Dendritic cell treated with granulocyte-macrophage colony-stimulating factor and Interleukin-4, amounts not matched to agents 40 ng/mL and 50 ng/mL, for 4 days (primary cell): ENCODE results near the gene STXBP5L.
"Not testable (repeated sequence)": the region's sequence is repeated elsewhere in the genome, so short reads cannot be mapped to it uniquely, and the experiment has no call there.

Experiments
- H3K27ac Mint-ChIP-seq: one replicate; pipeline ENCODE4 v1.8.0; 2022; ENCODE audit warnings: mild to moderate bottlenecking, mixed read lengths
- H3K27me3 Mint-ChIP-seq: one replicate; pipeline ENCODE4 v1.8.0; 2022; ENCODE audit warnings: mild to moderate bottlenecking, mixed read lengths
- H3K36me3 Mint-ChIP-seq: one replicate; pipeline ENCODE4 v1.8.0; 2022; ENCODE audit warnings: low read depth, mixed read lengths
- H3K4me1 Mint-ChIP-seq: one replicate; pipeline ENCODE4 v1.8.0; 2022; ENCODE audit warnings: low read depth, mixed read lengths
- H3K4me3 Mint-ChIP-seq: one replicate; pipeline ENCODE4 v1.8.0; 2022; ENCODE audit warnings: mild to moderate bottlenecking, moderate library complexity, mixed read lengths
- H3K9me3 Mint-ChIP-seq: one replicate; pipeline ENCODE4 v1.8.0; 2022; ENCODE audit warnings: mixed read lengths
- intact Hi-C: fragments of 100-400 bp; cut with micrococcal nuclease; formaldehyde crosslinking; loops from one replicate; pipeline ENCODE4 v1.15.0; 2022

Gene STXBP5L

DNA sequence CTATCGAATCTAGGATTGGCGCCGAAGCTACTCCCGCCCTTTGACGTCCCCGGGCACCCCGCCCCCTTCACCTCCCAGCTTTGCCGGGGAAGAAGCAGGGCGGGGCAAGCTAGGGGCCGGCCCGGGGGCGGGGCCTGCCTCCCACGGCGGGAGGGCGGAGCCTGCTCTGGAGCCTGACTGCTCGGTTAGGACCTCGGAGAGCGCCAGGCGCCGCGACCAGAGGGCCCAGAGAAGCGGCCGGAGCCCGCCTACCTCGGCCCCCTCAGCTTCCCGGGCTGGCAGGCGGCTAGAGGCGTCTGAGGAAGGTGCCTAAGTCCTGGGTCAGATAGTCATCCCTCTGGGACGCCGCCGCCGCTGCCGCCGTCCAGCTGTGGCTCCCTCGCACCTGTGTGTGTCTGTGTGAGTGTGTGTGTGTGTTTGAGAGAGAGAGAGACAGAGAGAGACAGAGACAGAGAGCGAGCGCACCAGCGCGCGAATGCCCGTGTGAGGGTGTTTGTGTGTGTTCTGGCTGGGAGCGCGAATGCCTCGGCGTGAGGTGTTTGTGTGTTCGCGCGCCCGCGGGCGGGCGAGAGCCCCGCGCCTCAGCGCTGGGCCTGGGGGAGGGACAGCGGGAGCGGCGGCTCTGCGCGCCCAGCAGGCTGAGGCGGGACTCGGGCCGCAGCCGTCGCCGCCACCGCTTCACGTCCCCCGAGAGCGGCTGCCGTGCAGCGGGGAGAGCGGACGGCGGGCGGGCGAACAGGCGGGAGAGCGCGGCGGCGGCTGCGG is at the start of gene STXBP5L:
Gene STXBP5L, plus strand, starts transcription at position 176 of the 765 bp plus-strand sequence. CDS start 1,374 bp downstream, outside the sequence.
- no peak within 1 kb of the TSS for H3K27ac Mint-ChIP-seq
- H3K36me3 Mint-ChIP-seq, result peaks cover 5% of the 10 kb centered on the region
- intact Hi-C loops, result no loop called here
- peaks cover 41% of the 10 kb centered on the region for H3K27me3 Mint-ChIP-seq
- peaks cover 19% of the 10 kb centered on the region for H3K4me1 Mint-ChIP-seq
- peak within 1 kb of the TSS; percentile 74 for H3K4me3 Mint-ChIP-seq
- peaks cover 5% of the 10 kb centered on the region for H3K9me3 Mint-ChIP-seq

- intact Hi-C loops, result no loop called here
- H3K4me1 Mint-ChIP-seq, result no peaks in the 10 kb centered on the region
- H3K27ac Mint-ChIP-seq, result no peak overlapping the region
- H3K36me3 Mint-ChIP-seq, result no peaks in the 10 kb centered on the region
- no peak overlapping the region for H3K4me3 Mint-ChIP-seq
- no peaks in the 10 kb centered on the region for H3K27me3 Mint-ChIP-seq
- H3K9me3 Mint-ChIP-seq, result no peaks in the 10 kb centered on the region
These were observed 49.5 kb upstream of the STXBP5L start for GRCh38 chr3:120858521-120858920.

- Mint-ChIP-seq H3K27ac (no peak overlapping the region), H3K4me1 (no peaks in the 10 kb centered on the region), H3K36me3 (no peaks in the 10 kb centered on the region), H3K4me3 (no peak overlapping the region), H3K9me3 (peaks cover 9% of the 10 kb centered on the region), H3K27me3 (no peaks in the 10 kb centered on the region)
- intact Hi-C loops, result no loop called here
These were observed 43.5 kb upstream of the STXBP5L start for GRCh38 chr3:120864541-120864940.

GRCh38 chr3:120875507-120875906 is 32.5 kb upstream of the STXBP5L start:
- Mint-ChIP-seq H3K4me1 (no peaks in the 10 kb centered on the region), H3K4me3 (no peak overlapping the region), H3K36me3 (no peaks in the 10 kb centered on the region), H3K27me3 (no peaks in the 10 kb centered on the region), H3K27ac (no peak overlapping the region), H3K9me3 (no peaks in the 10 kb centered on the region)
- intact Hi-C loops, result no loop called here

- no peaks in the 10 kb centered on the region for H3K27me3 Mint-ChIP-seq
- intact Hi-C loops, result no loop called here
- H3K27ac Mint-ChIP-seq, result no peak overlapping the region
- no peaks in the 10 kb centered on the region for H3K36me3 Mint-ChIP-seq
- H3K9me3 Mint-ChIP-seq, result no peaks in the 10 kb centered on the region
- H3K4me1 Mint-ChIP-seq, result no peaks in the 10 kb centered on the region
- H3K4me3 Mint-ChIP-seq, result no peak overlapping the region
These were observed 32.0 kb upstream of the STXBP5L start for GRCh38 chr3:120875989-120876388.

DNA sequence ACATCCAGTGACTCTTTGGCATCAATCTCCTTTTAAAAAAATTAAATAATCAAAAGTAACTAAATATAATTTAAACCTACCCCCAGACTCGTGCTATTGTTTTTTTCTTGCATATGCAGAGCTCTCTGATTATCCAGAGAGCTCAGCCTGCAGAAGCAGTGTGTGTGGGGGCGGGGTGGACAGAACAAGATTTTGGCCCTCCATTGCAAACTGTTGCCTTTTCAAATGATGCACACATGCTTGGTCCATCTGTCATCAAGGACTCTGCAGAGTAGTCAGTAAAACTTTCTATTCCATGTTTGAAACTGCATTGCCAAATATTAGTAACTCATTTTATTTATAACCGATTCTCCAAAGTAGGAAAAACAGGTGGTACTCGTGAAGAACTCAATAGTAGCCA is 28.6 kb upstream of the STXBP5L start:
- no peaks in the 10 kb centered on the region for H3K27me3 Mint-ChIP-seq
- intact Hi-C loops, result no loop called here
- no peak overlapping the region for H3K4me3 Mint-ChIP-seq

GRCh38 chr3:120892921-120893320 is 15.1 kb upstream of the STXBP5L start:
- Mint-ChIP-seq H3K9me3 (peaks cover 7% of the 10 kb centered on the region), H3K4me3 (no peak overlapping the region), H3K27me3 (no peaks in the 10 kb centered on the region), H3K4me1 (no peaks in the 10 kb centered on the region), H3K27ac (no peak overlapping the region), H3K36me3 (no peaks in the 10 kb centered on the region)
- intact Hi-C loops, result no loop called here

More for the DNA sequence above, 28.6 kb upstream of the STXBP5L start:
- Mint-ChIP-seq H3K9me3 (no peaks in the 10 kb centered on the region), H3K27ac (no peak overlapping the region), H3K36me3 (no peaks in the 10 kb centered on the region), H3K4me1 (no peaks in the 10 kb centered on the region)

GRCh38 chr3:120894316-120895057 is 13.5 kb upstream of the STXBP5L start:
- Mint-ChIP-seq H3K27me3 (no peaks in the 10 kb centered on the region), H3K4me3 (no peak overlapping the region)

DNA sequence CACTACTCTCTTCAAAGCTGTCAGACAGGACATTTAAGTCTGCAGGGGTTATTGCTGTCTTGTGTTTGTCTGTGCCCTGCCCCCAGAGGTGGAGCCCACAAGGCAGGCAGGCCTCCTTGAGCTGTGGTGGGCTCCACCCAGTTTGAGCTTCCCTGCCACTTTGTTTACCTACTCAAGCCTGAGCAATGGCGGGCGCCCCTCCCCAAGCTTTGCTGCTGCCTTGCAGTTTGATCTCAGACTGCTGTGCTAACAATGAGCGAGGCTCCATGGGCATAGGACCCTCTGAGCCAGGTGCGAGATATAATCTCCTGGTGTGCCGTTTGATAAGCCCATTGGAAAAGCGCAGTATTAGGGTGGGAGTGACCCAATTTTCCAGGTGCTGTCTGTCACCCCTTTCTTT is 6.3 kb upstream of the STXBP5L start:
- H3K27ac Mint-ChIP-seq, H3K4me1 Mint-ChIP-seq, intact Hi-C loops, H3K4me3 Mint-ChIP-seq, H3K27me3 Mint-ChIP-seq, H3K36me3 Mint-ChIP-seq: not testable (repeated sequence)
- H3K9me3 Mint-ChIP-seq, result peaks cover 19% of the 10 kb centered on the region

More at GRCh38 chr3:120894316-120895057, 13.5 kb upstream of the STXBP5L start:
- Mint-ChIP-seq H3K4me1 (no peaks in the 10 kb centered on the region), H3K27ac (no peak overlapping the region), H3K9me3 (peaks cover 13% of the 10 kb centered on the region), H3K36me3 (no peaks in the 10 kb centered on the region)
- intact Hi-C loops, result no loop called here

- peaks cover 5% of the 10 kb centered on the region for H3K4me1 Mint-ChIP-seq
- H3K27ac Mint-ChIP-seq, result no peak overlapping the region
- peaks cover 24% of the 10 kb centered on the region for H3K9me3 Mint-ChIP-seq
- H3K4me3 Mint-ChIP-seq, result no peak overlapping the region
- intact Hi-C loops, result no loop called here
- H3K27me3 Mint-ChIP-seq, result peaks cover 18% of the 10 kb centered on the region
- peaks cover 3% of the 10 kb centered on the region for H3K36me3 Mint-ChIP-seq
These were observed 4.8 kb upstream of the STXBP5L start for GRCh38 chr3:120903221-120903620.

DNA sequence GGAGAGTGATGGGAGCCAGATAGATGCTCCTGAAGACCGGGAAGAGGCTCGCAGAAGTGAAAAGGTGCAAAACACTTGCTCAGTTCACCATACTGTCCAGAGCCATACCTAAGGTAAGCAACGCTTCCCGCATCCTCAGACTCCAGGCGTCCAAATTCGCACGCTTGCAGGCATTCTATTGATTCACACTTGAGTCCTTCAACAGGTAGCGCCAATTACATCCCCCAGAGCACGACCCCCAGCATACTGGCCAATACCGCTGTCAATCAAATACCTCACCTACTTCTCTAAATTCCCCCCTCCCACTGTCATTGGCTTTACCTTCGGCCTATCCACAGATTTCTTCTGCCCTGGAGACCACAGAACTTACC is 361 bp upstream of the STXBP5L start:
- peaks cover 41% of the 10 kb centered on the region for H3K27me3 Mint-ChIP-seq
- H3K4me3 Mint-ChIP-seq, result no peak overlapping the region
- peaks cover 19% of the 10 kb centered on the region for H3K4me1 Mint-ChIP-seq
- no peak overlapping the region for H3K27ac Mint-ChIP-seq
- peaks cover 5% of the 10 kb centered on the region for H3K36me3 Mint-ChIP-seq
- intact Hi-C loops, result no loop called here
- peaks cover 5% of the 10 kb centered on the region for H3K9me3 Mint-ChIP-seq

GRCh38 chr3:120908795-120909601 is 993 bp downstream of the STXBP5L start:
- Mint-ChIP-seq H3K9me3 (peaks cover 5% of the 10 kb centered on the region), H3K27ac (no peak overlapping the region), H3K4me1 (peaks cover 19% of the 10 kb centered on the region), H3K36me3 (peaks cover 5% of the 10 kb centered on the region), H3K4me3 (no peak overlapping the region), H3K27me3 (peaks cover 41% of the 10 kb centered on the region)
- intact Hi-C loops, result no loop called here

DNA sequence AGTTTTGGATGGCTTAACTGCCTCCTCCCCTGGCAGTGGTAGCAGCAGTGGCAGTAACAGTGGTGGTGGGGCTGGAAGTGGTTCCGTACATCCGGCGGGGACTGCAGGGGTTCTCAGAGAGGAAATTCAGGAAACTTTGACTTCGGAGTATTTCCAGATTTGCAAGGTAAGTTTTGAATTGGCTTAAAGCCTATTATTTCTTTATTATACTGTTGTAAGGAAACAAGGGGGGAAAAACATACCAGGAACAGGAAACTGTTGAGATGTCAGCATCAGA is 1.5 kb downstream of the STXBP5L start:
- peaks cover 19% of the 10 kb centered on the region for H3K4me1 Mint-ChIP-seq
- peaks cover 5% of the 10 kb centered on the region for H3K36me3 Mint-ChIP-seq
- intact Hi-C loops, result no loop called here
- peaks cover 41% of the 10 kb centered on the region for H3K27me3 Mint-ChIP-seq
- H3K9me3 Mint-ChIP-seq, result peaks cover 5% of the 10 kb centered on the region
- no peak overlapping the region for H3K27ac Mint-ChIP-seq
- H3K4me3 Mint-ChIP-seq, result no peak overlapping the region

- H3K36me3 Mint-ChIP-seq, result no peaks in the 10 kb centered on the region
- H3K27me3 Mint-ChIP-seq, result no peaks in the 10 kb centered on the region
- no peak overlapping the region for H3K4me3 Mint-ChIP-seq
- no peak overlapping the region for H3K27ac Mint-ChIP-seq
- no peaks in the 10 kb centered on the region for H3K4me1 Mint-ChIP-seq
- intact Hi-C loops, result no loop called here
- H3K9me3 Mint-ChIP-seq, result peaks cover 50% of the 10 kb centered on the region
These were observed 18.1 kb downstream of the STXBP5L start for GRCh38 chr3:120926146-120926545.
